ENCODE measurements around the gene HS6ST2. TPM values are rescaled to one million over a fixed set of nuclear protein-coding genes. Genes with fewer than 3 reads are reported as not detected.
"Not testable (repeated sequence)": the region's sequence is repeated elsewhere in the genome, so short reads cannot be mapped to it uniquely, and the experiment has no call there.

HS6ST2 gene
- total RNA-seq, 1 donor: not detected

GRCh38 chrX:132887569-132887968 is 70.9 kb downstream of the HS6ST2 start:
- no peaks in the 10 kb centered on the region for H3K9me3 ChIP-seq (ENCODE audit: low read depth, low read length)
- H2AFZ ChIP-seq (ENCODE audit: low read length): no peak overlapping the region
- no peak overlapping the region for H3K4me3 ChIP-seq (ENCODE audit: insufficient read depth, low read length)
- no peaks in the 10 kb centered on the region for H3K27me3 ChIP-seq (ENCODE audit: insufficient read depth, low read length)
- no peaks in the 10 kb centered on the region for H3K36me3 ChIP-seq (ENCODE audit: insufficient read depth, low read length)
- H3K27ac ChIP-seq (ENCODE audit: low read depth, low read length): no peak overlapping the region
- TF ChIP-seq CTCF (IDR thresholded peaks at IDR 0.05; ENCODE audit: extremely low read depth, low read depth, low read length): no peak
- no peak overlapping the region for H3K4me2 ChIP-seq (ENCODE audit: insufficient read depth, low read length)
- H4K20me1 ChIP-seq (ENCODE audit: insufficient read depth, low read length): no peaks in the 10 kb centered on the region
- no peaks in the 10 kb centered on the region for H3K79me2 ChIP-seq (ENCODE audit: insufficient read depth, low read length)
- DNase-seq (ENCODE audit: insufficient read length, low spot score, missing footprints): no peak
- H3K4me1 ChIP-seq (ENCODE audit: insufficient read depth, low read length): no peaks in the 10 kb centered on the region

GRCh38 chrX:132883358-132883915 is 75.0 kb downstream of the HS6ST2 start:
- Histone ChIP-seq H3K79me2 (ENCODE audit: insufficient read depth, low read length) (no peaks in the 10 kb centered on the region), H2AFZ (ENCODE audit: low read length) (no peak overlapping the region), H3K27ac (ENCODE audit: low read depth, low read length) (no peak overlapping the region), H3K4me1 (ENCODE audit: insufficient read depth, low read length) (no peaks in the 10 kb centered on the region), H3K27me3 (ENCODE audit: insufficient read depth, low read length) (no peaks in the 10 kb centered on the region), H3K9me3 (ENCODE audit: low read depth, low read length) (no peaks in the 10 kb centered on the region), H4K20me1 (ENCODE audit: insufficient read depth, low read length) (no peaks in the 10 kb centered on the region), H3K4me3 (ENCODE audit: insufficient read depth, low read length) (no peak overlapping the region), H3K36me3 (ENCODE audit: insufficient read depth, low read length) (no peaks in the 10 kb centered on the region), H3K4me2 (ENCODE audit: insufficient read depth, low read length) (no peak overlapping the region)
- TF ChIP-seq CTCF (IDR thresholded peaks at IDR 0.05; ENCODE audit: extremely low read depth, low read depth, low read length): no peak
- DNase-seq (ENCODE audit: insufficient read length, low spot score, missing footprints): no peak

GRCh38 chrX:132880753-132881152 is 77.7 kb downstream of the HS6ST2 start:
- H3K4me1 ChIP-seq (ENCODE audit: insufficient read depth, low read length); H3K9me3 ChIP-seq (ENCODE audit: low read depth, low read length): not testable (repeated sequence)

GRCh38 chrX:132877954-132878536 is 80.4 kb downstream of the HS6ST2 start:
- no peak for TF ChIP-seq CTCF (IDR thresholded peaks at IDR 0.05; ENCODE audit: extremely low read depth, low read depth, low read length)
- DNase-seq (ENCODE audit: insufficient read length, low spot score, missing footprints): no peak

More at GRCh38 chrX:132880753-132881152, 77.7 kb downstream of the HS6ST2 start:
- H3K27ac ChIP-seq (ENCODE audit: low read depth, low read length); H3K36me3 ChIP-seq (ENCODE audit: insufficient read depth, low read length); H2AFZ ChIP-seq (ENCODE audit: low read length); H4K20me1 ChIP-seq (ENCODE audit: insufficient read depth, low read length); H3K4me3 ChIP-seq (ENCODE audit: insufficient read depth, low read length); H3K27me3 ChIP-seq (ENCODE audit: insufficient read depth, low read length); DNase-seq (ENCODE audit: insufficient read length, low spot score, missing footprints); H3K79me2 ChIP-seq (ENCODE audit: insufficient read depth, low read length); H3K4me2 ChIP-seq (ENCODE audit: insufficient read depth, low read length): not testable (repeated sequence)

More at GRCh38 chrX:132877954-132878536, 80.4 kb downstream of the HS6ST2 start:
- Histone ChIP-seq H2AFZ (ENCODE audit: low read length) (no peak overlapping the region), H3K4me3 (ENCODE audit: insufficient read depth, low read length) (no peak overlapping the region), H3K27me3 (ENCODE audit: insufficient read depth, low read length) (no peaks in the 10 kb centered on the region), H3K4me2 (ENCODE audit: insufficient read depth, low read length) (no peak overlapping the region), H3K36me3 (ENCODE audit: insufficient read depth, low read length) (no peaks in the 10 kb centered on the region), H3K9me3 (ENCODE audit: low read depth, low read length) (no peaks in the 10 kb centered on the region), H3K4me1 (ENCODE audit: insufficient read depth, low read length) (no peaks in the 10 kb centered on the region), H3K27ac (ENCODE audit: low read depth, low read length) (no peak overlapping the region), H4K20me1 (ENCODE audit: insufficient read depth, low read length) (no peaks in the 10 kb centered on the region), H3K79me2 (ENCODE audit: insufficient read depth, low read length) (no peaks in the 10 kb centered on the region)
